Subcutaneous adipose tissue (tissue), 4 donors: ENCODE data around the gene ZNF121. TPM values are rescaled to one million over a fixed set of nuclear protein-coding genes. Genes with fewer than 3 reads are reported as not detected.

Experiments
- total RNA-seq, 4 donors: library from RNA; depleted of rRNA; stranded (reverse); fragments of >200 nt; gene quantifications; one replicate each; pipeline ENCODE4 v1.1.0, GENCODE V29; 2016
- TF ChIP-seq, protein P1 (sequence below): fragments of 450-650 bp; IDR thresholded peaks from one replicate; pipeline ENCODE4 v1.5.1; 2016; ENCODE audit warnings: low read depth, mild to moderate bottlenecking, control low read depth, antibody characterized with exemption, moderate library complexity

Gene ZNF121
- total RNA-seq, 4 donors from 2014 or later: 22.3 to 31.3 (median 26.5) TPM

DNA sequence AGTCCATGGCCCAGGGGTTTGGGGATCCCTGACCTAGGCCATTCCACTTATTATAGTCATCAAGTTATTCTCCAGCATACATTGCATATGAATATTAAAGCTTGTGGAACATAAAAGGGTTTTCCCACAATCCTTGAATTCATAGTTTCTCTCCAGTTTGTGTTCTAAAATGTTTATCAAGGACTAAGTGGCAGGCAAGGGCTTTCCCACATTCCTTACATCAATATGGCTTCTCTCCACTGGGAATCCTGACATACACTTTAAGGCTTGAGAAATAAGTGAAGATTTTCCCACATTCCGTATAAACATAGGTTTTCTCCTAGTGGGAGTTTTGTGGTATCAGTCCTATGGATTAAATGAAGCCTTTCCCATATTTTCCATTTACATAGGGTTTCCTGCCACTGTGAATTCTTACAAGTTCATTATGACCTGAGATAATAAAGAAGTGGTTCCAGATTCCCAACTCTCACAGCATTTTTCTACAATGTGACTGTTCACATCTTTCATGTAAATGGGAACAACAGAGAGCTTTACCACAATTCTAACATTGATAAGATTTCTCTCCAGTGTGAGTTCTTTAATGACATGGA, 60.3 kb downstream of the ZNF121 start:
- TF ChIP-seq, protein P1, sequence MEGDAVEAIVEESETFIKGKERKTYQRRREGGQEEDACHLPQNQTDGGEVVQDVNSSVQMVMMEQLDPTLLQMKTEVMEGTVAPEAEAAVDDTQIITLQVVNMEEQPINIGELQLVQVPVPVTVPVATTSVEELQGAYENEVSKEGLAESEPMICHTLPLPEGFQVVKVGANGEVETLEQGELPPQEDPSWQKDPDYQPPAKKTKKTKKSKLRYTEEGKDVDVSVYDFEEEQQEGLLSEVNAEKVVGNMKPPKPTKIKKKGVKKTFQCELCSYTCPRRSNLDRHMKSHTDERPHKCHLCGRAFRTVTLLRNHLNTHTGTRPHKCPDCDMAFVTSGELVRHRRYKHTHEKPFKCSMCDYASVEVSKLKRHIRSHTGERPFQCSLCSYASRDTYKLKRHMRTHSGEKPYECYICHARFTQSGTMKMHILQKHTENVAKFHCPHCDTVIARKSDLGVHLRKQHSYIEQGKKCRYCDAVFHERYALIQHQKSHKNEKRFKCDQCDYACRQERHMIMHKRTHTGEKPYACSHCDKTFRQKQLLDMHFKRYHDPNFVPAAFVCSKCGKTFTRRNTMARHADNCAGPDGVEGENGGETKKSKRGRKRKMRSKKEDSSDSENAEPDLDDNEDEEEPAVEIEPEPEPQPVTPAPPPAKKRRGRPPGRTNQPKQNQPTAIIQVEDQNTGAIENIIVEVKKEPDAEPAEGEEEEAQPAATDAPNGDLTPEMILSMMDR: no peak

Other genes starting within 250 kb of the ZNF121 start
- gene ZNF177, start 221.5 kb downstream of the ZNF121 start, total RNA-seq: 1 to 10 TPM; 2.6 to 5.3 (median 3.4) TPM
- 10 to 100 TPM; 19.6 to 41.6 (median 23.5) TPM for gene ZNF266, start 148.9 kb downstream of the ZNF121 start, total RNA-seq
- gene ZNF560, start 85.9 kb downstream of the ZNF121 start, total RNA-seq: not detected
- 10 to 100 TPM in 3 of 4 donors, 1 to 10 TPM in 1; 8.8 to 13.4 (median 11.4) TPM for gene ZNF426, start 45.9 kb downstream of the ZNF121 start, total RNA-seq
- 10 to 100 TPM; 22.6 to 33.4 (median 30.8) TPM for gene ZNF561, start 36.7 kb upstream of the ZNF121 start, total RNA-seq
- gene ZNF562, start 90.6 kb upstream of the ZNF121 start, total RNA-seq: 10 to 100 TPM; 21.8 to 27.7 (median 23.1) TPM
- gene ZNF846, start 184.2 kb upstream of the ZNF121 start, total RNA-seq: 10 to 100 TPM; 11.7 to 24.4 (median 20.9) TPM
- gene FBXL12, start 234.6 kb upstream of the ZNF121 start, total RNA-seq: 10 to 100 TPM; 12.6 to 25.6 (median 18.8) TPM
- gene UBL5, start 243.4 kb upstream of the ZNF121 start, total RNA-seq: 100 to 1,000 TPM; 403 to 678 (median 492) TPM